ENCODE results near the gene GNPNAT1.

Gene GNPNAT1

DNA sequence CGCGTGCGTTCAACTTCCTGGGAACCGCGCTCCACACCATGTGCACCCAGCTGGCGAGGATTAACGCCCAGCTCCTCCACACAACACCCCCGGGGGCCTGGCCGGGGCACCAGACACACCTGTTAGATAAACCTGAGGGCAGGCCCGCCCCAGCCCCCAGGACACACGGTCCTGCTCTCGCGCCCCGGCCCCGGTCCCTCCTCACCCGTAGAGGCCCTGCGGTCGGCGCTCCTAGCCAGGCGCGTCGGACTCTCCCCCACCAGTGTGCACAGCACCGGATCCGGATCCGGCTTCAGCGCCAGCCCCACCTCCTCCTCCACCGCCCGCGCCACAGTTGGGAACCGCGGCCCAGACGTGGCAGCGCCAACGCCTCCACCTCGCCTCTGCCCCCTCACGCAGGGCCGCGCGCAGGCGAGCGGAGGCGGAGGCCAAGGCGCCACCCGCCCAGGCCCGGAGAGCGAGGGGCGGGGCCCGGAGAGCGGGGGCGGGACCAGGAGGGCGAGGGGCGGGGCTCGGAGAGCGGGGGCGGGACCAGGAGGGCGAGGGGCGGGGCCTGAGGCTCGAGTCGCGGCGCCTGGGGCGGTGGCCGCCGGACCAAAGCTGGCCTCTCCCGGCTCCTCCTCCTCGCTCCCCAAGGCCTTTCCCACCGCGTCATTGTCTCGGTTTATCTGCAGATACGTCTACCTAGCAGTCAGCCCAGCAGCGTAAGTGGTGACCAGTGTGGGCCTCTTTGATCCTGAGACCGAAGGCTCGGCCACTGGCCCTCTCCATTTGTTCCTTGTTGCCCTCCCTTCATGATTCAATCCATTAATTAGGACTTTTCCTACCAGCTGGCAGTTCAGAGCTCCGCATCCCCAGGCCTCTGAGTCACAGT, at the start of gene GNPNAT1:
Gene GNPNAT1, minus strand, starts transcription at position 385 of the 874 bp plus-strand sequence. CDS start 6,957 bp downstream, outside the sequence.
- H3K4me3 ChIP-seq (replicated peaks; ENCODE audit: low read depth, low read length) = peak within 1 kb of the TSS; percentile 91
- peak; percentile 61 for DNase-seq (ENCODE audit: extremely low read depth, low read depth)
- TF ChIP-seq, protein P1, sequence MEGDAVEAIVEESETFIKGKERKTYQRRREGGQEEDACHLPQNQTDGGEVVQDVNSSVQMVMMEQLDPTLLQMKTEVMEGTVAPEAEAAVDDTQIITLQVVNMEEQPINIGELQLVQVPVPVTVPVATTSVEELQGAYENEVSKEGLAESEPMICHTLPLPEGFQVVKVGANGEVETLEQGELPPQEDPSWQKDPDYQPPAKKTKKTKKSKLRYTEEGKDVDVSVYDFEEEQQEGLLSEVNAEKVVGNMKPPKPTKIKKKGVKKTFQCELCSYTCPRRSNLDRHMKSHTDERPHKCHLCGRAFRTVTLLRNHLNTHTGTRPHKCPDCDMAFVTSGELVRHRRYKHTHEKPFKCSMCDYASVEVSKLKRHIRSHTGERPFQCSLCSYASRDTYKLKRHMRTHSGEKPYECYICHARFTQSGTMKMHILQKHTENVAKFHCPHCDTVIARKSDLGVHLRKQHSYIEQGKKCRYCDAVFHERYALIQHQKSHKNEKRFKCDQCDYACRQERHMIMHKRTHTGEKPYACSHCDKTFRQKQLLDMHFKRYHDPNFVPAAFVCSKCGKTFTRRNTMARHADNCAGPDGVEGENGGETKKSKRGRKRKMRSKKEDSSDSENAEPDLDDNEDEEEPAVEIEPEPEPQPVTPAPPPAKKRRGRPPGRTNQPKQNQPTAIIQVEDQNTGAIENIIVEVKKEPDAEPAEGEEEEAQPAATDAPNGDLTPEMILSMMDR (IDR thresholded peaks at IDR 0.05; ENCODE audit: low read depth, low read length, missing control alignments) = no peak

DNA sequence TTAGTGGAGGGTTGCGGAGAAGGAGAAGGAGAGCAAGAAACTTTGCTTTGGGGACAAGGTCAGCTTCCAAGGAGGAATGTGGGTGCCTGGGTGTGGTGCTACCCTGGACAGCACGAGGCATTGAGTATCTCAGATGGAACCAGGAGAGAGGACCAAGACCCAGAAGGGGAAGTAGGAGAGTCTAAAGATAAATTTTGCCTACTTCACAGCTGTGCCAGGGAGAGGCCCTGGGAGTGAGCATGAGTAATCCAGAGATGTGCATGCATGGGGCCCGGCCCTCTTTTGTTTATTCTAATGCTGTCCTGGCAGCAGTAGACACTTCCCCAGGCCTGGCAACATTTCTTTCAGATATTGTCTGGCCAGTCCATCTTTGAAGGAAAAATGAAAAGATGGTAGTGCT, 49.5 kb upstream of the GNPNAT1 start:
- DNase-seq (ENCODE audit: extremely low read depth, low read depth) = no peak
- TF ChIP-seq, protein P1 (IDR thresholded peaks at IDR 0.05; ENCODE audit: low read depth, low read length, missing control alignments) = no peak
- H3K4me3 ChIP-seq (replicated peaks; ENCODE audit: low read depth, low read length) = no peak overlapping the region

DNA sequence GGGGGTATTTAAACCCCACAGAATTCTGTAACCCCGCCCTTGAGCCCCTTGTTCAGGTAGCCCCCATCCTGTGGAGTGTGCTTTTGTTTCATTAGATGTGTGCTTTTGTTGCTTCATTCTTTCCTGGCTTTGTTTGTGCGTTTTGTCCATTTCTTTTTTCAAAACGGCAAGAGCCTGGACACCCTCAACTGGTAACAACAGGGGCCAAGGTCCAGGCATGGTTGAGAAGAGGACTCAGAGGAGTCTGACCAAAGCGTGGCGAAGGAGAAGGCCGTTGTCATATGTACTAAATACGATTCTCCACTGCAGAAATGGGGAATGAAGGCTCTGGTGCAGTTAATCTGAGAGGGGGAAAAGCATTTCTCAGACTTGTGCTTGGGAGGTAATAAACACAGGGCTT, 46.0 kb upstream of the GNPNAT1 start:
- no peak overlapping the region for H3K4me3 ChIP-seq (replicated peaks; ENCODE audit: low read depth, low read length)
- no peak for DNase-seq (ENCODE audit: extremely low read depth, low read depth)
- TF ChIP-seq, protein P1 (IDR thresholded peaks at IDR 0.05; ENCODE audit: low read depth, low read length, missing control alignments) = no peak

DNA sequence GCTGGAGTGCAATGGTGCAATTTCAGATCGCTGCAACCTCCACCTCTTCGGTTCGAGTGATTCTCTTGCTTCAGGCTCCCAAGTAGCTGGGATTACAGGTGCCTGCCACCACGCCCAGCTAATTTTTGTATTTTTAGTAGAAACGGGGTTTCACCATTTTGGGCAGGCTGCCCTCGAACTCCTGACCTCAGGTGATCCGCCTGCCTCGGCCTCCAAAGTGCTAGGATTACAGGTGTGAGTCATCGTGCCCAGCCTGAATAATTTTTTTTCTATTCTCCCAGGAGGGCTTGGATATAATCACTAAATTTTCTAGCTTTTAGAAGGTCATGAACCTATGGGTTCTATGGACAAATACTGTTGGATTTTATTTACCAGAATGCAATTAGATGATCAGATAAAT, 44.7 kb upstream of the GNPNAT1 start:
- no peak overlapping the region for H3K4me3 ChIP-seq (replicated peaks; ENCODE audit: low read depth, low read length)
- no peak for DNase-seq (ENCODE audit: extremely low read depth, low read depth)
- TF ChIP-seq, protein P1 (IDR thresholded peaks at IDR 0.05; ENCODE audit: low read depth, low read length, missing control alignments) = no peak

DNA sequence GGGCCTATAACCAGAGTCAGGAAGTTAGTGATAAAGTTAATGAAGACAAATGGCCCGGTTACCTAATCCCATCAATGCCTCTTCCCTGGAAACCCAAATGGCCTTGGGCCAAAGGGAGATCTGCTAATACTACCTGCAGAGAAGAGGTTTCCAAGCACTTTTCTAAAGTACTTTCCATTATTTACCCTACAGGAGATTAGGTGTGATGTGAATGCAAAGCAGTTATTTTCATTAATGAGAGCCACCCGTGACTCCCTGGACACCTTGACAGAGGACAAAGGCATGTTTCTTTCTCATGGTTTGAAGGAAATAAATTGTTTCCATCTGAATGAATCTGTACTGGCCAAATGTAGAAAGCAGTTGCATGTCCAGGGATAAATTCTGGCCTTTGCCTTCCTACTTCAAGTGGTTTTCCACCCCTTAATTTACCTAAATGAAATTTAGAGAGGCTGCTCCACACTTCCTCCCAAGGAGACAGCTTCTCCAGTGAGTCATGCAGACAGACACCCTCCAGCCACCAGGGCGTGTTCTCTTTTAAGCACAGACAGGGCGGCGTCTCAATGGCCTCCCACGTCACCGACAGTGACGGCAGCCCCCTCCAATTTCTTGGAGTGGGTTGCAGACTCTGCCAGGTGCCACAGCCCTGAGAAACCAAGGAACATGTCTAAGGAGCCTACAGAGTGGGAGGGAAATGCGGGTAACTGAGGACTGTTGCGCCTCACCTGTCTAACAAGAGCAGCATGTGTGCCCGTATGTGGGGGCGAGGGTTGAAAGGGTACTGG, 43.9 kb upstream of the GNPNAT1 start:
- H3K4me3 ChIP-seq (replicated peaks; ENCODE audit: low read depth, low read length) = no peak overlapping the region
- TF ChIP-seq, protein P1 (IDR thresholded peaks at IDR 0.05; ENCODE audit: low read depth, low read length, missing control alignments) = no peak
- no peak for DNase-seq (ENCODE audit: extremely low read depth, low read depth)

DNA sequence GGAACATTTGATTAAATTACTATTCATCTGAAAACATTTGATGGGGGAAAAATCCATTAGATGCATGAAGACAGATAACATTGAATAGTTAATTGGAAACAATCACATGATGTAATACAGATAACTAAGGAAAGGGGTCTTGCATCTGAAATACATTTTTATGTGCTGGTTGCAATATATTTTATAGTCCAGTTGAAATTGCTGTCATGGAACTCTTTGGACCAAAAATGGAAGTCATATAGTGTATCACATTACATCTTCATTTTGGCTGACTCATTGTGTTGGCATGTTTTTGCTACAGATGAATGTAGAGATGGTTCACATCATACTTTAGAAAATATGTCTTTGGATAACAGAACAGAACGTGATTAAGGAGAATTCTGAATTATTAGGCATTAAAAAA, 43.0 kb upstream of the GNPNAT1 start:
- TF ChIP-seq, protein P1 (IDR thresholded peaks at IDR 0.05; ENCODE audit: low read depth, low read length, missing control alignments) = no peak
- H3K4me3 ChIP-seq (replicated peaks; ENCODE audit: low read depth, low read length) = no peak overlapping the region
- peak; percentile 76 for DNase-seq (ENCODE audit: extremely low read depth, low read depth)

All from HFF-Myc (cell line).